ENCODE results near the gene COX4I1.

COX4I1 gene

GRCh38 chr16:85753976-85754375, 45.5 kb upstream of the COX4I1 start:
- H2AFZ ChIP-seq (ENCODE audit: insufficient read depth, low read length, poor library complexity): no peak overlapping the region
- H3K4ac ChIP-seq (ENCODE audit: low read depth, low read length): no peak overlapping the region
- no peak for DNase-seq
- H3K18ac ChIP-seq (ENCODE audit: low read length): no peak overlapping the region
- H3K14ac ChIP-seq (ENCODE audit: low read length): no peak overlapping the region
- H2BK5ac ChIP-seq (ENCODE audit: low read depth, low read length, poor library complexity): no peak overlapping the region
- H4K8ac ChIP-seq (ENCODE audit: low read depth, low read length): no peak overlapping the region
- H3K9ac ChIP-seq (ENCODE audit: low read length): no peak overlapping the region
- H2BK120ac ChIP-seq (ENCODE audit: insufficient read depth, low read length, poor library complexity): no peak overlapping the region
- H3K4me3 ChIP-seq (ENCODE audit: low read depth, low read length): no peak overlapping the region
- peaks cover 10% of the 10 kb centered on the region for H3K79me1 ChIP-seq (ENCODE audit: low read length)
- no CpG with 5 or more reads among the region's 7 CpGs for WGBS (ENCODE audit: extremely low coverage, insufficient coverage, insufficient read length)
- no peak overlapping the region for H3K27ac ChIP-seq (ENCODE audit: low read depth, low read length)
- H3K27me3 ChIP-seq (ENCODE audit: insufficient read depth, low read length): peaks cover 5% of the 10 kb centered on the region
- no peak overlapping the region for H2BK12ac ChIP-seq (ENCODE audit: low read length)
- no peaks in the 10 kb centered on the region for H3K36me3 ChIP-seq (ENCODE audit: control insufficient read depth in 1 of 2, insufficient read depth in 2 of 2, low read length in 2 of 2)
- peaks cover 8 to 25% of the 10 kb centered on the region in 2 experiments for H3K4me1 ChIP-seq (ENCODE audit: control insufficient read depth in 1 of 2, insufficient read depth in 2 of 2, low read length in 2 of 2)
- no peak overlapping the region for H4K12ac ChIP-seq (ENCODE audit: low read depth, low read length)
- peaks cover 3% of the 10 kb centered on the region for H3K79me2 ChIP-seq (ENCODE audit: control insufficient read depth, insufficient read depth, low read length, poor library complexity)
- peaks cover 5% of the 10 kb centered on the region for H3K9me3 ChIP-seq (ENCODE audit: insufficient read depth, low read depth, low read length)
- no peak overlapping the region for H4K91ac ChIP-seq (ENCODE audit: low read depth, low read length)
- H3K4me2 ChIP-seq (ENCODE audit: low read length): no peak overlapping the region
- H3K23ac ChIP-seq (ENCODE audit: low read length): no peak overlapping the region
- H2AK5ac ChIP-seq (ENCODE audit: low read length): no peak overlapping the region

- Histone ChIP-seq H3K9me3 (ENCODE audit: insufficient read depth, low read depth, low read length) (peaks cover 5% of the 10 kb centered on the region), H3K9ac (ENCODE audit: low read length) (no peak overlapping the region), H3K79me1 (ENCODE audit: low read length) (peaks cover 10% of the 10 kb centered on the region), H3K4me3 (ENCODE audit: low read depth, low read length) (no peak overlapping the region), H3K27ac (ENCODE audit: low read depth, low read length) (no peak overlapping the region), H3K79me2 (ENCODE audit: control insufficient read depth, insufficient read depth, low read length, poor library complexity) (peaks cover 3% of the 10 kb centered on the region), H3K36me3 (ENCODE audit: control insufficient read depth in 1 of 2, insufficient read depth in 2 of 2, low read length in 2 of 2) (no peaks in the 10 kb centered on the region), H4K12ac (ENCODE audit: low read depth, low read length) (no peak overlapping the region), H2AK5ac (ENCODE audit: low read length) (no peak overlapping the region), H4K8ac (ENCODE audit: low read depth, low read length) (no peak overlapping the region), H3K4me2 (ENCODE audit: low read length) (no peak overlapping the region), H2BK120ac (ENCODE audit: insufficient read depth, low read length, poor library complexity) (no peak overlapping the region), H3K14ac (ENCODE audit: low read length) (no peak overlapping the region), H3K27me3 (ENCODE audit: insufficient read depth, low read length) (peaks cover 5% of the 10 kb centered on the region), H2BK12ac (ENCODE audit: low read length) (no peak overlapping the region), H3K18ac (ENCODE audit: low read length) (no peak overlapping the region), H3K4me1 (ENCODE audit: control insufficient read depth in 1 of 2, insufficient read depth in 2 of 2, low read length in 2 of 2) (peaks cover 8 to 25% of the 10 kb centered on the region in 2 experiments), H3K4ac (ENCODE audit: low read depth, low read length) (no peak overlapping the region), H4K91ac (ENCODE audit: low read depth, low read length) (no peak overlapping the region), H2BK5ac (ENCODE audit: low read depth, low read length, poor library complexity) (no peak overlapping the region), H3K23ac (ENCODE audit: low read length) (no peak overlapping the region), H2AFZ (ENCODE audit: insufficient read depth, low read length, poor library complexity) (no peak overlapping the region)
- no peak for DNase-seq
- WGBS (ENCODE audit: extremely low coverage, insufficient coverage, insufficient read length): no CpG with 5 or more reads among the region's 7 CpGs
Measured at GRCh38 chr16:85754413-85754812, 45.1 kb upstream of the COX4I1 start.

GRCh38 chr16:85755929-85756768, 43.3 kb upstream of the COX4I1 start:
- Histone ChIP-seq H3K14ac (ENCODE audit: low read length) (no peak overlapping the region), H4K12ac (ENCODE audit: low read depth, low read length) (no peak overlapping the region), H2BK5ac (ENCODE audit: low read depth, low read length, poor library complexity) (no peak overlapping the region), H3K9ac (ENCODE audit: low read length) (no peak overlapping the region), H3K9me3 (ENCODE audit: insufficient read depth, low read depth, low read length) (peaks cover 3% of the 10 kb centered on the region), H3K4me3 (ENCODE audit: low read depth, low read length) (no peak overlapping the region), H3K27me3 (ENCODE audit: insufficient read depth, low read length) (no peaks in the 10 kb centered on the region), H2AK5ac (ENCODE audit: low read length) (no peak overlapping the region), H2BK12ac (ENCODE audit: low read length) (no peak overlapping the region), H3K79me1 (ENCODE audit: low read length) (peaks cover 2% of the 10 kb centered on the region), H3K4me2 (ENCODE audit: low read length) (no peak overlapping the region), H3K27ac (ENCODE audit: low read depth, low read length) (no peak overlapping the region), H3K4me1 (ENCODE audit: control insufficient read depth in 1 of 2, insufficient read depth in 2 of 2, low read length in 2 of 2) (peaks cover 4 to 12% of the 10 kb centered on the region in 2 experiments), H3K18ac (ENCODE audit: low read length) (no peak overlapping the region), H3K4ac (ENCODE audit: low read depth, low read length) (no peak overlapping the region), H4K91ac (ENCODE audit: low read depth, low read length) (no peak overlapping the region), H3K23ac (ENCODE audit: low read length) (no peak overlapping the region), H3K79me2 (ENCODE audit: control insufficient read depth, insufficient read depth, low read length, poor library complexity) (no peaks in the 10 kb centered on the region), H4K8ac (ENCODE audit: low read depth, low read length) (no peak overlapping the region), H3K36me3 (ENCODE audit: control insufficient read depth in 1 of 2, insufficient read depth in 2 of 2, low read length in 2 of 2) (no peaks in the 10 kb centered on the region), H2BK120ac (ENCODE audit: insufficient read depth, low read length, poor library complexity) (no peak overlapping the region), H2AFZ (ENCODE audit: insufficient read depth, low read length, poor library complexity) (no peak overlapping the region)
- DNase-seq: no peak
- WGBS (ENCODE audit: extremely low coverage, insufficient coverage, insufficient read length): no CpG with 5 or more reads among the region's 25 CpGs

- Histone ChIP-seq H3K27ac (ENCODE audit: low read depth, low read length) (no peak overlapping the region), H2BK5ac (ENCODE audit: low read depth, low read length, poor library complexity) (no peak overlapping the region), H3K14ac (ENCODE audit: low read length) (no peak overlapping the region), H3K4me1 (ENCODE audit: control insufficient read depth in 1 of 2, insufficient read depth in 2 of 2, low read length in 2 of 2) (peaks cover 4 to 7% of the 10 kb centered on the region in 2 experiments), H2BK12ac (ENCODE audit: low read length) (no peak overlapping the region), H3K4me3 (ENCODE audit: low read depth, low read length) (no peak overlapping the region), H3K36me3 (ENCODE audit: control insufficient read depth in 1 of 2, insufficient read depth in 2 of 2, low read length in 2 of 2) (no peaks in the 10 kb centered on the region), H3K27me3 (ENCODE audit: insufficient read depth, low read length) (no peaks in the 10 kb centered on the region), H3K79me2 (ENCODE audit: control insufficient read depth, insufficient read depth, low read length, poor library complexity) (no peaks in the 10 kb centered on the region), H3K18ac (ENCODE audit: low read length) (no peak overlapping the region), H3K4ac (ENCODE audit: low read depth, low read length) (no peak overlapping the region), H4K91ac (ENCODE audit: low read depth, low read length) (no peak overlapping the region), H3K79me1 (ENCODE audit: low read length) (no peaks in the 10 kb centered on the region), H2BK120ac (ENCODE audit: insufficient read depth, low read length, poor library complexity) (no peak overlapping the region), H4K12ac (ENCODE audit: low read depth, low read length) (no peak overlapping the region), H3K9me3 (ENCODE audit: insufficient read depth, low read depth, low read length) (no peaks in the 10 kb centered on the region), H3K4me2 (ENCODE audit: low read length) (no peak overlapping the region), H3K23ac (ENCODE audit: low read length) (no peak overlapping the region), H3K9ac (ENCODE audit: low read length) (no peak overlapping the region), H2AK5ac (ENCODE audit: low read length) (no peak overlapping the region), H4K8ac (ENCODE audit: low read depth, low read length) (no peak overlapping the region), H2AFZ (ENCODE audit: insufficient read depth, low read length, poor library complexity) (no peak overlapping the region)
- WGBS (ENCODE audit: extremely low coverage, insufficient coverage, insufficient read length): no CpG with 5 or more reads among the region's 7 CpGs
- no peak for DNase-seq
Measured at GRCh38 chr16:85757341-85757822, 42.1 kb upstream of the COX4I1 start.
